GM18508 (cell line): ENCODE measurements around the gene TMEM179.

Experiments used
- ATAC-seq: cut with Tn5 transposase; IDR thresholded peaks from one replicate; pipeline ENCODE4 v1.9.1; 2021; ENCODE audit warnings: moderate number of reproducible peaks; ENCODE audit not compliant: insufficient read depth, unreplicated experiment

TMEM179 gene

DNA sequence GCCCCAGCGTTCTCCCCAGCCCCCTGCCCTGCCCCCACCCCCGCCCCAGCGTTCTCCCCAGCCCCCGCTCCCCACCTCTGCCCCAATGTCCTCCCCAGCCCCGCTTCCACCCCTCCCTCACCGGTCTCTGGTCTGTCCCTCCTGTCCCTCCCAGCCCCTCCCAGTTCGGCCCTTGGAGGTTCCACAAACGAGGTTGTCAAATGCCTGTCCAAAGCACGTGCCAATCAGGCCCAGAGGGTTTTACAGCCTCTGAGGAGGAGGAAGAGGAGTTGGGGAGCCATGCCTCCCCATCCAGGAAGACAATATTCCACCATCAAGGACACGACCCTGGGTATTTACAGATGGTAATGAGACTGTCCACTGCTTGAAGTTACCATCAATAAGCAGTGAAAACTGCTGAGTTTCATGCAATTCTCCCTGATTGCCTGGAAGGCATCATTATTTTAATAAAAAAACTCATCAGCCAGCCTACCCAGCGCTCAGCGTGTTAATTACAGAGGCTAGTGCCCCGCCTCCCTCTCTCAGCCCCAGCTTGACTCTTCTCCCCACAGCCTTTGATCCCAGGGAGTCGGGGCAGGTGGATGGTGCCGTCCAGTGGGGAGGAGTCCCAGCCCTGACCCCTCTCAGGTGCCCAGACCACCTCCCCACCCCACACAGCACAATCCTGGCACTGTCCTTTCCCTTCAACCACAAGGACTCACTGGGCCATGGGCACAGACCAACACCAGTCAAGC lies 55.6 kb downstream of the TMEM179 start:
- no peak for ATAC-seq

DNA sequence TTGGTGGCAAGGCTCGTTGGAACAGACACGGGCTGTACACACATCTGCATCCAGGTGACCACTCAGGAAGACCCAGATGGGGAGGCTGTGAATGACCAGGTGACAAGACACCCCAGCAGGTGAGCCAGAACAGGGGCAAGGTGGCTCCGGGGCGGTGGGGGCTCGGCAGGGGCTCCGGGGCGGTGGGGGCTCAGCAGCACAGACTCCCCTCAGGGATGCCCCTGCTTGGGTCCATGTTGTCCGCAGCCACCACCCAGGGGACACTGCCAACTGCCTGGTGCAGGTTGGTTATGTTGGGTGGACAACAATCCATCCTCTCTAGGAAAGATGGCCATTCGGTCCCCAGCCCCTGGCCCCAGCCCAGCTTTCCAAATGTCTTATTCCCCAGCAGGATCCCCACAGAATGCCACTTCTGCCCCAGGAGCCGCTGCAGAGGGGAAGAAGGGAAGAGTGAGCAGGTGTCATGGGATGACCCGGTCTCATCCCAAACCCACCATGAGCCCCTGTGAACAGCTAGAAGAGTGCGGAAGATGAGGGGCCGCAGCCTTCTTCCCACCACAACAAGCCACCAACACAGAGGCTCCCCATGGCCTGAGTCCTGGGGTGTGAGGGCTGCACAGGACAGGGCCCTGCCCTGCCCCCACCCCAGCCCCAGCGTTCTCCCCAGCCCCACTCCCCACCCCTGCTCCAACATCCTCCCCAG lies 56.4 kb downstream of the TMEM179 start:
- no peak for ATAC-seq

DNA sequence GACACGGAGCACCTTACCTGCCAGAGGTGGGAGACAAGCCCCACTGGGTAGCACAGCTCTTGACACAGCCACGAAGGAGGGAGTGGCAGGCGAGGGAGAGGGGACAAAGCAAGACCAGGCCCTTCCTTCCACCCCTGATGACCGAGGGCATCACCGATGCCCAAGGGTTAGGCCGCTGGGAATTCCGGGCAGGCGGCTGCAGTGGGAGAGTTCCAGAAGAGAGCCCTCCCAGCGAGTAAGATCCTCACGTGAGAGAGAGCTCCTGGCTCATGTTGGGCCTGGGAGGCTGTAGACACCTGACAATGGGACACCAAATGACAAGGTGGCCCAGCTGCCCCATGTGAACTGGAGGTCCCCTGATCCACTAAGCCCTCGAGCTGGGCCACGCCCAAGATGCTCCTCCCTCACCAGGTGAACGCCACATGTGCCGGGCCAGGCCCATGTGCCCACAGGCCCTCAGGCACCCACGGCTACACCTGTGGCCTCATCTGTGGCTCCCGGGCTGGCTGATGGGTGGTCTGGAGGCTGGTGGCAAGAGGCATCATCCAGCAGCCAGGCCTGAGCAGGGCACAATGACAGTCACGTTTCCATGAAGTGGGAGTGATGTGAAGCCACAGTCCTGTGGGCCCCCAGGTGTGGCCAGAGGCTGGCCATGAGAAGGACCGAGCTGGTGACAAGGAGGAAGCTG lies 57.1 kb downstream of the TMEM179 start:
- no peak for ATAC-seq

DNA sequence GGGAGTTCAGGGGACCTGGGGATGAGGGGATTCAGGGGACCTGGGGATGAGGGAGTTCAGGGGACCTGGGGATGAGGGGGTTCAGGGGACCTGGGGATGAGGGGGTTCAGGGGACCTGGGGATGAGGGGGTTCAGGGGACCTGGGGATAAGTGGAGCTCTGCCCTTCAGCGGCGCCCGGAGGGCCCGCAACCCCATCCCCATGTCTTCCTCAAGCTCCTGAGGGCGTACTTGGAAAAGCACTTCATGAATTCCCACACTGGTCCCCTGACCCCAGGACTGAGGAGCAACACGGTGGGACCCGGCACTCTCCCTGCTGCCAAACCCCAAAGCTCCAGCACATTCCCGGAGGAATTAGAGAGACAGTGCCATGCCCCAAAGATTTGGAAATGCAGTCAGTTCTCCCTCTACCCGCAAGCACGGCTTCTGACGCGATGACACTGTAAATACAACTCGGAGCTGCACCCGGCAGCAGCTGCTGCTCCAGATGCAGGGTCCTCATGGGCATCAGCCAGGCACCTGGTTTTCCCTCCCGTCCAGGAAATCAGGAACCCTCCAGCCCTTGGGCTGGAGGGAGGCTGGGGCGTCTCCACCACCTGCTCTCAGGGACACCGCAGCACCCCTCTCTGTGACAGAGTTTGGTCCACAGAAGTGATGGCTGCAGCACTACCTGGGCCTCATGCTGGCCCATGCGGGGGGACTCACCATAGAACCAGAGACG lies 57.8 kb downstream of the TMEM179 start:
- ATAC-seq: no peak

DNA sequence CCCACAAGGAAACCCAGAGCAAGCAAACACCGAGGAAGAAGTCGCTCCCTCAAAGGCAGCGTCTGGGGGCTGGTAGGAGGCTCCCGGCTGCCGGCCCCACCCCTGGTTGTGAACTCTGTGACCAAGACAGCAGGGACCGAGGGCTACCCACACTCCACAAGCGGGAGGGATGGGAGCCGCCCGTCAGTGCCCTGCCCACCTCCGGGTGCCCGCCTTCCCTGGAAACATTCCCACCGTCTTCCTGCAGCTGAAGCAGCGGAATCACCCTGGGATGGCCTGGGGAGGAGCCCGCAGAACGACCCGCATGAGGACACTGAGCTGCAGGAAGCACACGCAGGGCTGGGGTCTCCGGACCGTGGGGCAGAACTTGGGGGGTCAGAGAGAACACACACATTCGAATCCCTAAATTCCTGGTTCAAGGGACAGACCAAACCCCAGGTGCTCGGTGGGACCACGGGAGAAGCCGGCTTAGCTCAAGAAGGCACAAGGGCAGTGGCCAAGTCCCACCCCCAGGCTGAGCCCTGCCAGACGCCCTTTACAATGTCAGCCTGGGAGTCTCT lies 58.5 kb downstream of the TMEM179 start:
- ATAC-seq: no peak

DNA sequence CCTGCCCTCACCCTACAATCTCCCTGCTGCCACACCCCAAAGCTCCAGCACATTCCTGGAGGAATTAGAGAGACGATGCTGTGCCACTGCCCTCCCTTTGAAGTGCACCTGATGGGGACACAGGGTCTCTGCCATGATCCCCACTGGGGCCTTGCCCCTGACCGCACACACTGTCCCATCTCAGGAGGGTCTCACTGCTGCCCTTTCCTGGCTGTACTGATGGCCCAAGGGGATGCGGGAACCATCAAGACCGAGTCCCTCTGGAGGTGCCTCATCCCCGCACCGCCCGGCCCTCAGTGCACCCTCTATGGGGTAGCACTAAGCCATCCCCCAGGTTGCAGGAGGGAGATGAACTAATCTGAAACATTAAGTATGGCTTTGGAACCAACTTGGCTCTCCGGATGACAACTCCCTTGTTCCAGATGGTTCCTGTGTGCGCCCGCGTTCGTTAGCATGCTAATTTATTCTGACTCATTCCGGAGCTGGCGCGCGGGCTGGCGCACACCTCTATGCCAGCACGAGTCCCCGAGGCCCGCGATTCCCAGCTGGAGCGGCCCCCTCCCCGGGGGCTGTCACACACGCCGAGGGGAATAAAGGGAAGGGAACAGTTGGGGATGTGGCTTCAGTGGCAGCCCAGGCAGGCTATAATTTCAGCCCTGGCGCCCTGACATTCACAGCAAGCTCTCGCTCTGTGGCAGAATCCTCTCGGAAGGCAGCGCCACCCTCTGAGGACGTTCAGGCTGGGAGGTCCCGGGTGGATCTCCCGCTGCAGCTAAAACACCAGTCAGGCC lies 59.2 kb downstream of the TMEM179 start:
- no peak for ATAC-seq

DNA sequence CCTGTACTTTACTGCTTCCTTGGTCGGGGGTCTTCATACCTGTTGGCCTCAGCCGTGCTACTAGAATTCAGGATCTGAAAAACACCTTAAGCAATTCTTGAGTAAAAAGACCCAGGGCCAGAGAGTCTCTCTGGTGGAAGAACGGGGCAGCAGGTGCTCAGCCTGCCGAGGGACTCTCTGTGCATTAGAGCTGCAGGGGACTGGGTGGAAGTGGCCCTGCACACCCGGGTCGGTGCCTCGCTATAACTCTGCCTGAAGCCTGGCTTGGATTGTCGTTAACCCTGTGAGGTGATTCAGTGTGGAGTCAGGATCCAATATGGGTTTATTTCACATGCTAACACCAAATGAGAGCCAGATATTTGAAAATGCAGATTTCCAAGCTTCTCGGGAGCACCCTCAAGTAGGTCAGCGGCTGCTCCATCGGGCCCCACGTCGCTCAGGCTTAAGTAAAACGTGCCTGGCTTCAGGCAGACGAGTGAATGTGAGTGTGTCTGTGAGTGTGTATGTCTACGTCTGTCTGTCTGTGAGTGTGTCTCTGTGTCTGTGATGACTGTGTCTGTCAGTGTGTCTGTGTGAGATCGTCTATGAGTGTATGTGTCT lies 60.1 kb downstream of the TMEM179 start:
- no peak for ATAC-seq

DNA sequence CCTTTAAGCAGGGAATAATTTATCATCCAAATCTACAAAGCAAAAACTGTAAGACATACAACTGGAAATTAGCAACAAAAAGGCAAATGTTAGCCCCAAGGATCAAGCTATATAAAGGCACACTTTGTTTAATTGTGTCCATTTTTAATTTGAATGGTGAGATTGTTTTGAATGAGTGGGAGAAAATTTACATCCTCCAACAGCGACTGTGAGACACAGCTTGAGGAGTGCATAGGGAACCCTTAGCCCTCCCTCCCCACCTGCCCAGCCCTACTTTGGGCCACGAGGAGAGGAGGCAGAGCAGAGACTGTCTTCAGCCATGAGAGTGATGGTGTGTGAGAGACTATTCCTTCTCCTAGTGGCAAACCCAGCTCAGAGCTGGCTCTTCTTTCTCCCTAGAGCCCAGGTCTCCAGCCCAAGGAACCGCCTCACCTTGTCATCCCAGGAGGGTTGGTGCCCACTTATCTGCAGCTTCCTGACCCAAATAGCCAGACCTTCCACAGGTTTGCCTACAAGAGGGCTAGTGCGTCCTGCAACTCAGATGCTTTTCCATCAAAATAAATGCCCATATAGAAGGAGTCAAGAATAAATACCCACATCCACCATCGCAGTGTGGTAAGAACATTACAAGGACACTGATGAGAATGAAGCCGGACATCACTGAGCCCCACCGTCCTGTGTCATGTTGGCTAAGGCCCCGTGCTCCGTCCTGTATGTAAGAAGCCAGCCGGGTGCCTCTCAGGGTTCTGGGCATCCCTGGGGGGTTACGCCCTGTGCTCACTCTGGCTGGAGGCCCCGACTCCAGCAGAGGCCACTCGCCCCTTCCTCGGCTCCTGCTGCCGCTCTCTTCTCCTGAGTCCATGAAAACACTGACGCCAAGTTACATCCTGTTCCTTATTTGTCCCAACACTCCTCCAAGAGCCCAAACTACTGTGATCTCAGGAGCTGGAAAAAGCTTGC lies 61.4 kb downstream of the TMEM179 start:
- ATAC-seq: no peak

DNA sequence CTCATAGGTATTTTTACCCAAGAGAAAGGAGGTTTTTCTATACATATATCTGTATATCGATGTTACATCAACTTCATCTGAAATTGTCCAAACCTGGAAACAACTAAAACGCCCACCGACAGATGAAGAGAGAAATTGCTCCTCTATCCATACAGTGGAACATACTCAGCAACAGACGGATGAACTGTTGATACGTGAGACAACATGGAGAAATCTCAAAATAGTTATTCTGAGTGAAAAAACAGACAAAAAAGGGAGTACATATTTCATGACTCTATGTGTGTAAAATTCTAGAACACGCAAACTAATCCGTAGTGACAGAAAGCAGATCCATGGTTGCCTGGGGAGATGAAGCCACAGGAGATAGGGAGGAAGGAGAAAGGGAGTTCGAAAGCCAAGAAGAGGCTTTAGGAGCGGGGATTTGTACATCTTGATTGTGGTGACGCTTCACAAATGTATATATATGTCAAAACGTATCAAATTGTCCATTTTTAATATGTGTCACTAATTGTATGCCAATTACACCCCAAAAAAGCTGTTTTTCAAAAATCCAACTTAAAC lies 62.6 kb downstream of the TMEM179 start:
- ATAC-seq: no peak
